ENCODE results near the gene TAF9.

DNA sequence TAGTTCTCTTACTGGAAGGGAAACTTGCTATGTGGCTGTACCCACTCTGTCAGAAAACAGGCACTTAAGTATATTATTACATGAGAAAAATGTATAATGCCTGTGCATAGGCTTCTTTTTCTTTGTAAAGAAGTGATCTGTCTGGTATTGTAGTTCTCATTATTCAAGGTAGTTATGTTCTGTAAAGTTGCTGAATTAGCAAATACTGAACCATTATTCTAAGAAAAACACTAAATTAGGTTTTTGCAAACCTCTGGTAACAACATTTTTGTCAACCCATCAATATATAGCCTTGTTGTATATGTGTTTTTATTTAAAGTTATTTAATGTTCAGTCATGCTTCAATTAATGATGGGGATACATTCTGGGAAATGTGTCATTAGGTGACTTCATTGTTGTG lies 9.1 kb upstream of the TAF9 start:
- TF ChIP-seq GATA3 (IDR thresholded peaks at IDR 0.05; ENCODE audit: low read depth, low read length) (no peak), GATA2 (IDR thresholded peaks at IDR 0.05; ENCODE audit: low read depth, low read length) (no peak)

Data from SH-SY5Y (cell line).